HG02798 (cell line): Measurements from ENCODE around the gene FGR.

ENCODE experiments used
- ATAC-seq: cut with Tn5 transposase; IDR thresholded peaks from one replicate; pipeline ENCODE4 v1.9.1; 2021; ENCODE audit warnings: mild to moderate bottlenecking; ENCODE audit not compliant: unreplicated experiment, poor library complexity

Gene FGR

GRCh38 chr1:27592931-27593677, 41.9 kb downstream of the FGR start:
- no peak for ATAC-seq

DNA sequence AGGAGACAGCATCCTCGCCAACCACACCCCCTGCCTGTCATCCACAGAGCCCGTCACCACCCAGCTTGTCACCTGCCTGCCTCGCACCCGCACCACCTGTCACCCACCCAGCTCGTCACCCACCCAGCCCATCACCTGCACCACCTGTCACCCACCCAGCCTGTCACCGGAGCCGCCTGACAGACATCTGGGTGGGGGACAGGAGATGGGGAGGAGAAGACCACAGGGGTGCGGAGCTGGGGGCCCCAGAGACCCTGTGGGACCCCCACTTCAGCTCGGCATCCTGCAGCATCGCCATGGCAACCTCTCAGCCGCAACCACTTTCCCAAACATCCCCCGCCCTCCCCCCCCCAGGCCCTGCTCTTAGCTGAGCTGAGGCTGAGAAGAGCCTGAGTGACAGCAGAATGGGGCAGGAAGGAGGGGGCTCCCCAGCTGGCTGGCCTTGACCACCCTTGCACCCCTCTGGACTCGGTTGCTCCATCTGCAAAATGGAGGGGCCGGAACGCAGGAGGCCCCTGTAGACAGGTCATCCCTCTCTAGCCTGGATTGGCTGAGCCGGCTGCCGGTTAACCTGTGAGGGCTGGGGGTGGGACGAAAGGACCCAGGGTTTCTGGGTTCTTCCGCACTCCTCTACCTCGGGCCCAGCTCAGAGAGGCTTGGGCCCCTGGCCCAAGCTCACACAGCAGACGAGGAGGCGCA, 42.6 kb downstream of the FGR start:
- no peak for ATAC-seq

DNA sequence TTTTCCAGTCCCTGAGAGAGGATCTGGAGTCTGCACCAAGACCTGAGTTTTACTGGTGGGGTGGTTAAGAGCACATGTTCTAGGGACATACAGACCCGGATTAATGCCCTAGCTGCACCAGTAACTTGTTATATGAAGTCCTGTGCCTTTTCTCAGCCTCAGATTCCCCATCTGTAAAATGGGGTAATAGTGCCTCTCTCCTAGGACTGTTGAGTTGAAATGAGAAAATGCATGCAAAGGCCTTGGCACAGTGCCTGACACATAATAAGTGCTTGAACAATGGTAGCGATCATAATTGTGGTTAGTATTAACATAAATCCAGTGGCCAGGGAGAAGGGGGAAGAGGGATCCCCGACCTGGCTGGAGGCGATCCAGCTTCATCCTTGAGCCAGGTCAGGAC, 43.4 kb downstream of the FGR start:
- no peak for ATAC-seq

DNA sequence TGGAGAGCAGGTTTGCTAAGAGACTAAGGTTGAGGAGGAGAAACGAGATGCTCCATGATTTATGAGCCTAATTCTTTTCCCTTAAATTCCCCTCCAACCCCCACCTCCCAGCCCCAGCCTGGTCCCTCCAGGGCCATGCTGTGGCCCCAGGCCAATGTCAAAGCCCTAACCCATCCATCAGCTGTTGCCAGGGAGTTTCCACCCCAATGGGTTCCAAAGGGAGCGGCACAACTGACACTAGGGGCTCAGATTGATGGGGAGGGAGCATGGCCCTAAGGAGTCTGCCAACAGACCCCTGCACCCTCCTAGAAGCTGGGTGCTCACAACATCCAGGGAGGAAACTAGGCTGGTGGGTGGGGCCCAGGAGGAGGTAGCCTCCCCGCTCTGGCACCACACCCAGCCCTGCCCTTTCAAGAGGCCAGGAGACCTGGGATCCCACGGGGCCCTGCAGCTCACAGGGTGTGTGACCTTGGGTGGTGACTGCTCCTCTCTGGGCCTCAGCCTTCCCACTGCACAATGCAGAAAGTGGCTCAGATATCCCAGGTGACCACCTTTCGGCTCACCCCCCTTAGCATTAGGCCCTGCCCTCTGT, 44.0 kb downstream of the FGR start:
- ATAC-seq: no peak

DNA sequence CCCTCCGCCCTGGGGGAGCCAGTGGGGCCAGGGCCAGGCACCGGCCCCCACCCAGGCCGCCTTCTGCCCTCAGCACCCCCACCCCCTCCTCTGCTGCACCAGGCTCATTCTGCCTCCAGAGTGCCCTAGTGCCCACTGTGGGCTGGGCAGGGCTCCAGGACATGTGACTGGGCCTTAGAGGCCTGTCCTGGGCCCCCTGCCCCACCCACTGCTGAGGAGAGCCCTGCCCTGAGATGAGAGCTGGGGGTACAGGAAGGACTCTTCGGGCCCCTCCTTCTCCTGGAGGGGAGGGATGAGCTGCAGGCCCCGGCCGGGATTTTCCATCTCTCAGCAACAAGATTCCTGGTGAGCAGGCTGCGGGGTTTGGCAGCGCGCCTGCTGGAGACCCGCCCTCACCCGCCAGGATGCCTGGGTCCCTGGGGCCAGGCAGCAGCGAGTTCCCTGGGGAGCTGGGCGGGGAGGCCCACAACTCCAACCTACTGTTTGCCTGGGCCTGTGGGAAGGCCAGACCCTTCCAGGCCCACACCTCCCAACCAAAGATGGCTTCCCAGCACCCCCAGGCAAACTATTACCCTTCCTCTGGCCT, 45.1 kb downstream of the FGR start:
- no peak for ATAC-seq

GRCh38 chr1:27589441-27589840, 45.5 kb downstream of the FGR start:
- no peak for ATAC-seq

DNA sequence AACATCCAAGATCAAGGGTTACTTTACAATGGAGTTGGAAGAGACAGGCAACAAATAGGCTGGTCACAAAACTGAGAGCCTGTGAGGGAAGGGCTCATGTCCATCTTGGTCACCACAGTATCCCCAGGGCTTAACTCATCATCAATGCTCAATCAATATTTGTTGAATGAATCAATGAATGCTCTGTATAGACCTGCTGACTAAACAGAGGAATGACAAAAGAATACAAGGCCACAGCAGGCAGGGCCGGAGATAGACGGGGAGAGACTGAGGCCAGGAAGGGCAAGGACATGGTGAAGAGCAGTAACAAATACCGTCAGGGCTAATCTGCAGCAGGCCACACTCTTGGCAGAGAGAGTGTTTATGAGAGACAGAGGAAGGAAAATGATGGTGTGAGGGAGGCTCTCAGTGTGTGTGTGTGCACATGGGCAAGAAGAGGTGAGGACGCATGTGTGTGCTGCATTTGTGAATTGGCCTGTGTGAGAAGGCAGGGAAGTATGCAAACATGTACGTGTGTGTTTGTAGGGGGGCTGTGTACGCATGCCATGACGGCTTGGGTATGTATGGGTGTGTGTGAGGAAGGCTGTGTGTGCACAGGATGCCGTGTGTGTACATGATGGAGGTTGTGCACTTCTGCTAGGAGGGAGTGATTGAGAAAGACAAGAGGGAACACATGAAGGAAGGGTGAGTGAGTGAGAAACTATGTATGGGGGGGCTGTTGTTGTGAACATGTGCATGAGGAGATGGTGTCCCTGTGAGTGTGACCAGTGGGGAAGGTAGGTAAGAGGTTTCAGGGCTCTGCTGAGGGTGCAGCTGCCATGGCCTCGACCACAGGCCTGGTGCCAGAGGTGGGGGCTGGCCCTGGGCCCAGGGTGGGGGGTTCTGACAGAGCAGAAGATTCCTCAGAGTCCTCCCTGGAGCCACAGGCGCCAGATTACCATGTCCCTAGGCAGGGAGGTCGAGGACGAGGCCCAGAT, 46.4 kb downstream of the FGR start:
- ATAC-seq: no peak

- no peak for ATAC-seq
Observed at GRCh38 chr1:27585684-27586083, 49.3 kb downstream of the FGR start.

DNA sequence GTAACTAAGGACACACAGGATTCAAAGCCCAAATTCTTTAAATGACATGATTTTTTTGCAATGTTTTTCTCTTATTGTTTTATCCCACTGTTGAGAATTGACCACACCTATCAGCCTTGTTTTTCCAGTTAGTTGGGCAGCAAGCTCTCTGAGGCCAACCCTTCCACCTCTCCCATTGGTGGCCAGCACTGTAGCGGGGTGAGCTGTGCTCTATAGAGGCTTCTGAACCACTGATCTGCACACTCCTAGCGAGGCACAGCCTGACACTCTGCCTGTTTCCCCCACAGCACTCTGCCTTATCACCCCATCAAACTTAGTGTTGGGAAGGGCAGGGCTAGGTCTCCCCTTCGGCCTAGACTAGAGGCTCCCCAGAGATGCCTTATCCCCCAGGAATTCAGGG, 50.5 kb downstream of the FGR start:
- no peak for ATAC-seq

GRCh38 chr1:27583479-27583878, 51.5 kb downstream of the FGR start:
- ATAC-seq: no peak

DNA sequence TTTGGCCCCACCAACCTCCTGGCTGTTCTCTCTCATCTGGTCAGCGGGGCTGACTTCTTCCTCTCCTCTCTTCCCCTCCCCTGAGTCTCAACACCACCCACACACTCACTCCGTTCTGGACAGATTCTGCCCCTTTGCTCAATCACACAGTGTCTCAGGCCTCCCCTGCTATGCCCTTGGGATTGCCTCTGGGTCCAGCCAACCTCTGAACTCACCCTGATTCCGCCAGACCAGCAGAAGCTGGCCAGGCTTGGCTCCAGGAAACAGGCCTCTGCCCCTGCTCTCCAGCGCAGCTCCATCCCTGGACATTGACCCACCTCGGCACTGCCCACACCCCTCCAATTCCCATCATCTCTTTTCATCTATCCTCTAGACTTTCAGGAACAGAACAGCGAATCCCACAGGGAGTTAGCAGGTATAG, 53.2 kb downstream of the FGR start:
- no peak for ATAC-seq

- ATAC-seq: no peak
Observed at GRCh38 chr1:27577504-27578188, 57.3 kb downstream of the FGR start.

- ATAC-seq: no peak
Observed at GRCh38 chr1:27576806-27577227, 58.2 kb downstream of the FGR start.

DNA sequence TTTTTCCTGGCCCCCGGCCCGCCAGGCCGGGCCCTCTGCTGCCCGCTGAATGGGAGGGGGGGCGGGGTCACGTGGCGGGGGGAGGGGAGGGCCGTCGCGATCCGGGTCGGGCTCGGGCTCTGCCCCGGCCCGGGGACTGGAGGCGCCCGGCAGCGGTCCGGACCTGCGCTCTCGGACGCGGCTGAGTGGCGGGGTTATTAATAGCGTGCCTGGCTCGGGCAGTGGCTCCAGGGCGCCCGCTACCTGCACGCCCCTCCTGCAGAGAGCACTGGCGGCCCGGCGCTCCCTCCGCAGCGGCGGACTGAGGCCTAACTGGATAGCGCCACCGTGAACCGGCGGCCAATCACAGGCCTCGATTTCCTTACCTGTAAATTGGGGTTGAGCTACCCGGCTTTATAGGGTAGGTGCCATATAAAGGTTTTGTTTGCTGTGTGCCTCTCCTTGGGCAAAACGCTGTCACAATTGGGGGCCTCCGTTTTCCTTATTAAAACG, 59.1 kb downstream of the FGR start:
- ATAC-seq: no peak

DNA sequence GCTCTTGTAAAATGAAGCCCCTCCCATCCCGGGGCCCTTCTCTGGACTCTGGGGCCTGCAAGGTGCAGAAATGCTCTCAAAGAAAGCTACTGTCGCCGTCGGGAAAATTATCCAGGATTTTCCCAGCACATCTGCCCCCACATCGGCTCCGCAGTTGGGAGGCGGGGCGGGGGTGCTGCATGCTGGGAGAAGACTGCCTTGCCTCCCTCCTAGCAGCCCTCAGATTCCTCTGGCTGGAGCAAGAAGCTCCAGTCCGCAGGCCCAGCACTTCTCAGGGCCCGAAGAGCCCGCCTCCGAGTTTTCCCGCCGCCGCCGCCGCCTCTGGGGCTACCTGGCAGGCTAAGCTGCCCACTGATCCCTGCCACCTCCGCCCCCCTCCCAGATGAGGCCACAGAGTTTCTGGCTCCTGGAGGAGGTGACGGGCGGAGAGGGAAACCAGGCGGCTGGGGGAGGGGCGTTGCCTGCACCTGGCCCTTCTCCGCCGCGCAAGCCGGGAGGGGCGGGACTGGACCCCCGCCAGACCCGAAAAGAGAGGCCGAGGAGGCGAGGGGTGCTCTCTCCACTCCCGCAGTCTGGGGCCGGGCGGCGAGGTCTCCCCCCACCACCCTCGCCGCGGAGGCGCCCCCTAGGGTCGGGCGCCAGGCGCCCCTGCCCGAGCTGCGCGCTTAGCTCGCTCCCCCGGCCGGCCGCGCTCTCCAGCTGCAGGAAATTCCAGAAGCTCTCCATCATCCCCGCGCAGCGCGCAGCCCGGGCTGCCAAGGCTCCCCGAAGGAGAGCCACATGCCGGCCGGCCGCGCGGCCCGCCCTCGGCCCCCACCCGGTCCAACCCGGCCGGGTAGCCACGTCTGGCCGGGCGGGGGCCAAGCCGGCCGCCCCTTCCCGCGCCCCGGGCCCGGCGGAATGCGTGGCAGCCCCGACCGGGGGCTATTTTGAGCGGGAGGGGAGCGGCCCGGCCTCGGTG, 59.8 kb downstream of the FGR start:
- ATAC-seq: no peak

- no peak for ATAC-seq
Observed at GRCh38 chr1:27574001-27574781, 60.8 kb downstream of the FGR start.

GRCh38 chr1:27572679-27573426, 62.1 kb downstream of the FGR start:
- ATAC-seq: no peak
